GM23338 (cell line): Measurements from ENCODE around the gene C5AR1. TPM values are rescaled to one million over a fixed set of nuclear protein-coding genes. Genes with fewer than 3 reads are reported as not detected.

ENCODE experiments used
- ATAC-seq: fragments of 200-7000 bp; cut with Tn5 transposase; 3 replicates; pipeline ENCODE4 v1.9.1; 2020
- DNase-seq: peaks from one replicate; pipeline ENCODE4 v3.0.0-alpha.2; 2015; ENCODE audit warnings: low spot score
- H2AFZ ChIP-seq: fragments of 200-600 bp; sonication (generic); 2 replicates; pipeline ENCODE4 v1.8.0; 2016; ENCODE audit warnings: antibody characterized with exemption, mild to moderate bottlenecking, moderate library complexity
- H3F3A ChIP-seq: fragments of 200-600 bp; sonication (generic); replicated peaks from 2 replicates; pipeline ENCODE4 v1.8.0; 2017; ENCODE audit warnings: antibody characterized with exemption, mixed run types, low read depth
- H3K27ac ChIP-seq: fragments of 200-600 bp; sonication (generic); 2 replicates; pipeline ENCODE4 v1.6.1; 2016; ENCODE audit warnings: low read depth
- H3K27me3 ChIP-seq: fragments of 200-600 bp; sonication (generic); 2 replicates; pipeline ENCODE4 v1.8.0; 2016; ENCODE audit warnings: mild to moderate bottlenecking, mixed run types, moderate library complexity; ENCODE audit not compliant: insufficient read depth
- H3K36me3 ChIP-seq: fragments of 200-600 bp; sonication (generic); 2 replicates; pipeline ENCODE4 v1.8.0; 2016; ENCODE audit warnings: mild to moderate bottlenecking; ENCODE audit not compliant: insufficient read depth
- H3K4me1 ChIP-seq: fragments of 200-600 bp; sonication (generic); 2 replicates; pipeline ENCODE4 v1.8.0; 2016; ENCODE audit warnings: mild to moderate bottlenecking, moderate library complexity; ENCODE audit not compliant: insufficient read depth
- H3K4me2 ChIP-seq: fragments of 200-600 bp; sonication (generic); 2 replicates; pipeline ENCODE4 v1.7.1; 2017; ENCODE audit warnings: mixed run types
- H3K4me3 ChIP-seq: fragments of 200-600 bp; sonication (generic); 2 replicates; pipeline ENCODE4 v1.6.1; 2016; ENCODE audit warnings: mixed run types
- H3K79me2 ChIP-seq: fragments of 200-600 bp; sonication (generic); replicated peaks from 2 replicates; pipeline ENCODE4 v1.8.0; 2017; ENCODE audit warnings: mild to moderate bottlenecking; ENCODE audit not compliant: insufficient read depth
- H3K9me2 ChIP-seq: fragments of 200-600 bp; sonication (generic); 2 replicates; pipeline ENCODE4 v1.8.0; 2017; ENCODE audit not compliant: insufficient read depth
- H4K20me1 ChIP-seq: fragments of 200-600 bp; sonication (generic); replicated peaks from 2 replicates; pipeline ENCODE4 v1.8.0; 2017; ENCODE audit warnings: mild to moderate bottlenecking; ENCODE audit not compliant: insufficient read depth
- H3K27ac Mint-ChIP-seq: 2 replicates; pipeline ENCODE4 v1.8.0; 2020; ENCODE audit warnings: inconsistent platforms, mild to moderate bottlenecking, moderate library complexity, mixed read lengths
- H3K27me3 Mint-ChIP-seq: 3 replicates; pipeline ENCODE4 v1.8.0; 2022; ENCODE audit warnings: low read depth, mild to moderate bottlenecking, moderate library complexity, mixed read lengths, inconsistent platforms; ENCODE audit not compliant: insufficient read depth, poor library complexity
- H3K36me3 Mint-ChIP-seq: 3 replicates; pipeline ENCODE4 v1.8.0; 2021; ENCODE audit warnings: low read depth, mild to moderate bottlenecking, inconsistent platforms, moderate library complexity, mixed read lengths
- H3K4me1 Mint-ChIP-seq: 3 replicates; pipeline ENCODE4 v1.8.0; 2020; ENCODE audit warnings: mild to moderate bottlenecking, inconsistent platforms, mixed read lengths
- H3K4me3 Mint-ChIP-seq: 3 replicates; pipeline ENCODE4 v1.8.0; 2021; ENCODE audit warnings: moderate library complexity, mild to moderate bottlenecking, inconsistent platforms, mixed read lengths
- H3K9me3 Mint-ChIP-seq: 3 replicates; pipeline ENCODE4 v1.8.0; 2020; ENCODE audit warnings: moderate library complexity, mild to moderate bottlenecking, inconsistent platforms, mixed read lengths
- EZH2 ChIP-seq: fragments of 200-600 bp; sonication (generic); IDR thresholded peaks from one replicate; pipeline ENCODE4 v1.8.0; 2017; ENCODE audit warnings: antibody characterized with exemption, mild to moderate bottlenecking, low read depth; ENCODE audit not compliant: unreplicated experiment
- JUNB ChIP-seq: IDR thresholded peaks from one replicate; pipeline ENCODE4 v1.6.1; 2016; ENCODE audit warnings: antibody characterized with exemption; ENCODE audit not compliant: unreplicated experiment
- POLR2AphosphoS5 ChIP-seq: IDR thresholded peaks from 2 replicates; pipeline ENCODE4 v1.6.1; 2016; ENCODE audit warnings: antibody characterized with exemption, low read depth
- REST ChIP-seq: IDR thresholded peaks from one replicate; pipeline ENCODE4 v1.6.1; 2018; ENCODE audit warnings: antibody characterized with exemption; ENCODE audit not compliant: unreplicated experiment
- STAT1 ChIP-seq: IDR thresholded peaks from one replicate; pipeline ENCODE4 v1.6.1; 2016; ENCODE audit warnings: antibody characterized with exemption; ENCODE audit not compliant: unreplicated experiment
- ZNF114 ChIP-seq: fragments of 250-450 bp; sonication (Bioruptor Pico); IDR thresholded peaks from 2 replicates; pipeline ENCODE4 v1.5.0; 2020; ENCODE audit warnings: mild to moderate bottlenecking, moderate library complexity
- ZNF331 ChIP-seq: fragments of 250-450 bp; sonication (Bioruptor Pico); IDR thresholded peaks from 2 replicates; pipeline ENCODE4 v1.5.0; 2020; ENCODE audit warnings: low read depth, mild to moderate bottlenecking, moderate library complexity
- polyA plus RNA-seq: library from polyadenylated mRNA; unstranded; fragments of >200 nt; fragmentation: Nextera tagmentation; extraction: Ambion mirVana; gene quantifications from 2 replicates; pipeline ENCODE4 v1.2.1, GENCODE V29; 2016
- total RNA-seq: library from RNA; depleted of rRNA; stranded (reverse); fragments of >200 nt; shearing (Covaris generic); gene quantifications from 2 replicates; pipeline ENCODE4 v1.2.3, GENCODE V29; 2014
- TF ChIP-seq, protein P1 (sequence below): fragments of 250-450 bp; sonication (Bioruptor Pico); IDR thresholded peaks from 2 replicates; pipeline ENCODE4 v1.5.0; 2020; ENCODE audit warnings: mild to moderate bottlenecking, moderate library complexity

The C5AR1 gene
- total and polyA plus RNA-seq, 2 experiments from 2014 or later: 0.08 TPM; not detected in 1

DNA sequence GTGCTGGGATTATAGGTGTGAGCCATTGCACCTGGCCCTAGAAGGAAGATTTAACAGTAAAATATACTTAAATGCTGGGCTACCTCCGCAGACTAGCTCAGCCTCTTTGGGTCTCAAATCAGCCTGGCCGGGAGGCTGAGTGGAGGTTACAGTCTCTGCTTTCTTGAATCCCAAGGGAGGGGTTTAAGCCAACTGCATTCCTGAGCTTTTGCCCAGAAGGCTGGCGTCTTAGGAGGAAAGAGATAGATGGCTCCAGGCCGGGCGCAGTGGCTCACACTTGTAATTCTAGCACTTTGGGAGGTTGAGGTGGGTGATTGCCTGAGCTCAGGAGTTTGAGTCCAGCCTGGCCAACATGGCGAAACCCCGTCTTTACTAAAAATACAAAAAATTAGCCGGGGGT lies 623 bp upstream of the C5AR1 start:
- Mint-ChIP-seq H3K27ac (no peak overlapping the region), H3K36me3 (no peaks in the 10 kb centered on the region), H3K27me3 (peaks cover 3% of the 10 kb centered on the region), H3K4me3 (no peak overlapping the region), H3K4me1 (peaks cover 2% of the 10 kb centered on the region; the same call in 2 of the 3 replicates), H3K9me3 (peaks cover 3% of the 10 kb centered on the region)
- H3K9me2 ChIP-seq: no peaks in the 10 kb centered on the region
- H4K20me1 ChIP-seq: no peaks in the 10 kb centered on the region
- no peak for TF ChIP-seq JUNB
- TF ChIP-seq ZNF114: no peak
- TF ChIP-seq REST: no peak
- H3K4me3 ChIP-seq: no peak overlapping the region
- no peaks in the 10 kb centered on the region for H3K4me1 ChIP-seq
- no peak for DNase-seq
- H2AFZ ChIP-seq: no peak overlapping the region
- no peak for ATAC-seq
- H3K27me3 ChIP-seq: no peaks in the 10 kb centered on the region
- no peak overlapping the region for H3K4me2 ChIP-seq
- no peaks in the 10 kb centered on the region for H3F3A ChIP-seq
- H3K36me3 ChIP-seq: no peaks in the 10 kb centered on the region
- H3K79me2 ChIP-seq: no peaks in the 10 kb centered on the region
- H3K27ac ChIP-seq: no peak overlapping the region

GRCh38 chr19:47310323-47310722 lies 662 bp downstream of the C5AR1 start:
- H3K4me3 ChIP-seq: no peak overlapping the region
- no peaks in the 10 kb centered on the region for H4K20me1 ChIP-seq
- H3K27me3 ChIP-seq: no peaks in the 10 kb centered on the region
- H3K79me2 ChIP-seq: no peaks in the 10 kb centered on the region
- Mint-ChIP-seq H3K36me3 (no peaks in the 10 kb centered on the region), H3K27ac (no peak overlapping the region), H3K4me3 (no peak overlapping the region), H3K4me1 (peaks cover 2% of the 10 kb centered on the region; the same call in 2 of the 3 replicates), H3K9me3 (peaks cover 6% of the 10 kb centered on the region), H3K27me3 (peaks cover 6% of the 10 kb centered on the region)
- DNase-seq (no peak), ATAC-seq (no peak)
- no peak overlapping the region for H2AFZ ChIP-seq
- H3K36me3 ChIP-seq: no peaks in the 10 kb centered on the region
- no peaks in the 10 kb centered on the region for H3K9me2 ChIP-seq
- no peaks in the 10 kb centered on the region for H3F3A ChIP-seq
- H3K4me2 ChIP-seq: no peak overlapping the region
- H3K4me1 ChIP-seq: no peaks in the 10 kb centered on the region
- TF ChIP-seq EZH2 (no peak), ZNF331 (CRISPR knock-in tag) (no peak), POLR2AphosphoS5 (no peak), STAT1 (no peak)
- TF ChIP-seq, protein P1, sequence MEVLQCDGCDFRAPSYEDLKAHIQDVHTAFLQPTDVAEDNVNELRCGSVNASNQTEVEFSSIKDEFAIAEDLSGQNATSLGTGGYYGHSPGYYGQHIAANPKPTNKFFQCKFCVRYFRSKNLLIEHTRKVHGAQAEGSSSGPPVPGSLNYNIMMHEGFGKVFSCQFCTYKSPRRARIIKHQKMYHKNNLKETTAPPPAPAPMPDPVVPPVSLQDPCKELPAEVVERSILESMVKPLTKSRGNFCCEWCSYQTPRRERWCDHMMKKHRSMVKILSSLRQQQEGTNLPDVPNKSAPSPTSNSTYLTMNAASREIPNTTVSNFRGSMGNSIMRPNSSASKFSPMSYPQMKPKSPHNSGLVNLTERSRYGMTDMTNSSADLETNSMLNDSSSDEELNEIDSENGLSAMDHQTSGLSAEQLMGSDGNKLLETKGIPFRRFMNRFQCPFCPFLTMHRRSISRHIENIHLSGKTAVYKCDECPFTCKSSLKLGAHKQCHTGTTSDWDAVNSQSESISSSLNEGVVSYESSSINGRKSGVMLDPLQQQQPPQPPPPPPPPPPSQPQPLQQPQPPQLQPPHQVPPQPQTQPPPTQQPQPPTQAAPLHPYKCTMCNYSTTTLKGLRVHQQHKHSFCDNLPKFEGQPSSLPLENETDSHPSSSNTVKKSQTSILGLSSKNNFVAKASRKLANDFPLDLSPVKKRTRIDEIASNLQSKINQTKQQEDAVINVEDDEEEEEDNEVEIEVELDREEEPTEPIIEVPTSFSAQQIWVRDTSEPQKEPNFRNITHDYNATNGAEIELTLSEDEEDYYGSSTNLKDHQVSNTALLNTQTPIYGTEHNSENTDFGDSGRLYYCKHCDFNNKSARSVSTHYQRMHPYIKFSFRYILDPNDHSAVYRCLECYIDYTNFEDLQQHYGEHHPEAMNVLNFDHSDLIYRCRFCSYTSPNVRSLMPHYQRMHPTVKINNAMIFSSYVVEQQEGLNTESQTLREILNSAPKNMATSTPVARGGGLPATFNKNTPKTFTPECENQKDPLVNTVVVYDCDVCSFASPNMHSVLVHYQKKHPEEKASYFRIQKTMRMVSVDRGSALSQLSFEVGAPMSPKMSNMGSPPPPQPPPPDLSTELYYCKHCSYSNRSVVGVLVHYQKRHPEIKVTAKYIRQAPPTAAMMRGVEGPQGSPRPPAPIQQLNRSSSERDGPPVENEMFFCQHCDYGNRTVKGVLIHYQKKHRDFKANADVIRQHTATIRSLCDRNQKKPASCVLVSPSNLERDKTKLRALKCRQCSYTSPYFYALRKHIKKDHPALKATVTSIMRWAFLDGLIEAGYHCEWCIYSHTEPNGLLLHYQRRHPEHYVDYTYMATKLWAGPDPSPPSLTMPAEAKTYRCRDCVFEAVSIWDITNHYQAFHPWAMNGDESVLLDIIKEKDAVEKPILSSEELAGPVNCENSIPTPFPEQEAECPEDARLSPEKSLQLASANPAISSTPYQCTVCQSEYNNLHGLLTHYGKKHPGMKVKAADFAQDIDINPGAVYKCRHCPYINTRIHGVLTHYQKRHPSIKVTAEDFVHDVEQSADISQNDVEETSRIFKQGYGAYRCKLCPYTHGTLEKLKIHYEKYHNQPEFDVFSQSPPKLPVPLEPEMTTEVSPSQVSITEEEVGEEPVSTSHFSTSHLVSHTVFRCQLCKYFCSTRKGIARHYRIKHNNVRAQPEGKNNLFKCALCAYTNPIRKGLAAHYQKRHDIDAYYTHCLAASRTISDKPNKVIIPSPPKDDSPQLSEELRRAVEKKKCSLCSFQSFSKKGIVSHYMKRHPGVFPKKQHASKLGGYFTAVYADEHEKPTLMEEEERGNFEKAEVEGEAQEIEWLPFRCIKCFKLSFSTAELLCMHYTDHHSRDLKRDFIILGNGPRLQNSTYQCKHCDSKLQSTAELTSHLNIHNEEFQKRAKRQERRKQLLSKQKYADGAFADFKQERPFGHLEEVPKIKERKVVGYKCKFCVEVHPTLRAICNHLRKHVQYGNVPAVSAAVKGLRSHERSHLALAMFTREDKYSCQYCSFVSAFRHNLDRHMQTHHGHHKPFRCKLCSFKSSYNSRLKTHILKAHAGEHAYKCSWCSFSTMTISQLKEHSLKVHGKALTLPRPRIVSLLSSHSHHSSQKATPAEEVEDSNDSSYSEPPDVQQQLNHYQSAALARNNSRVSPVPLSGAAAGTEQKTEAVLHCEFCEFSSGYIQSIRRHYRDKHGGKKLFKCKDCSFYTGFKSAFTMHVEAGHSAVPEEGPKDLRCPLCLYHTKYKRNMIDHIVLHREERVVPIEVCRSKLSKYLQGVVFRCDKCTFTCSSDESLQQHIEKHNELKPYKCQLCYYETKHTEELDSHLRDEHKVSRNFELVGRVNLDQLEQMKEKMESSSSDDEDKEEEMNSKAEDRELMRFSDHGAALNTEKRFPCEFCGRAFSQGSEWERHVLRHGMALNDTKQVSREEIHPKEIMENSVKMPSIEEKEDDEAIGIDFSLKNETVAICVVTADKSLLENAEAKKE (CRISPR knock-in tag): no peak
- no peak overlapping the region for H3K27ac ChIP-seq
